H54 (cell line): ENCODE data around the gene ASB10.

ENCODE experiments used
- DNase-seq: peaks from one replicate; pipeline ENCODE4 v3.0.0; 2011; ENCODE audit warnings: low spot score, mixed read lengths; ENCODE audit not compliant: insufficient read length
- FAIRE-seq: peaks from 3 replicates; lab custom pipeline; 2011; peaks lifted over from hg19 to GRCh38; lab: Jason Lieb, UNC
- POLR2A ChIP-seq: IDR thresholded peaks from 2 replicates; pipeline ENCODE4 v1.6.1; 2011; ENCODE audit warnings: low read depth, mild to moderate bottlenecking, low read length

The ASB10 gene

GRCh38 chr7:151174246-151175046, 12.6 kb downstream of the ASB10 start:
- no peak for TF ChIP-seq POLR2A
- DNase-seq (no peak), FAIRE-seq (no peak)

GRCh38 chr7:151173386-151174245, 13.4 kb downstream of the ASB10 start:
- FAIRE-seq (no peak), DNase-seq (no peak)
- no peak for TF ChIP-seq POLR2A

DNA sequence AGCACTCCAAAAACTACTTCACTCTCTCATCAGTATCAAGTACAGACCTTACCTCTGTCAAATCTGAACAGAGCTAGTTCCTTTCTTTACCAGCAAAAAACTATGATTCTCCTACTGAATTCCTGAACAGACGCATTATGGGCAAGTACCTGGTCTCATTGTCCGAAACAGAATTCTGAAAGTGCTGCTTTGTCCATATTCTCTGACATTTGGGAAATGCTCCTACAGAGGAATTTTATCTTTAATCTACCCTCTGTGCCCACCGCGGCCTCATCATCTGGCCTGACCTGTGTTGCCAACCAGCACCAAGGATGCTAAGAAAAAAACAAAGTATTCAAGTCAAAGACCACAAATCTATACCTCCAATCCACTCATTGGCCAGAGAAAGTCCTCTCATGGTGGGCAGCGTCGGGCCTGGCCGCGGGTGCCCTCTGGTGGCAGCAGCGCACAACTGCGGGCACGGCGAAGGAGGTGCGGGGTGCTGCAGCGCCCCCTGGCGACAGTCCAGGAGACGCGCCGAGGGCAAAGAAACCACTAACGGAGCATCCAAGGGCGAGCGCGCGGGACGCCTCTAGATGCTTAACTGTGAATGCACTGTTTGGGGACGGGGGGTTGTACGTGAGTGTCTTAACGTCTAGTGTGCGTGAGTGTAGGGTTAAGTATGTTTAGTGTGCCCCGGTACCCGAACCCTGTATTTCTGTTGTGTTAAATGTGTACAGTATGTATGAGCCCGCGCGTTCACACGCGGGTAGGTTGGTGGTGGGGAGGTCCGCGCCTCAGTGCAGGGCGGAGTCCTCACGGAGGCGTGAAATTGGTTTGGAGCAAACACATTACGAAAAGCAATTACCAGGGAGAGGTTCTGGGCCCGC, 14.5 kb downstream of the ASB10 start:
- DNase-seq = peak; percentile 89
- no peak for FAIRE-seq
- no peak for TF ChIP-seq POLR2A

GRCh38 chr7:151168787-151169162, 18.3 kb downstream of the ASB10 start:
- FAIRE-seq (no peak), DNase-seq (no peak)
- TF ChIP-seq POLR2A = no peak

DNA sequence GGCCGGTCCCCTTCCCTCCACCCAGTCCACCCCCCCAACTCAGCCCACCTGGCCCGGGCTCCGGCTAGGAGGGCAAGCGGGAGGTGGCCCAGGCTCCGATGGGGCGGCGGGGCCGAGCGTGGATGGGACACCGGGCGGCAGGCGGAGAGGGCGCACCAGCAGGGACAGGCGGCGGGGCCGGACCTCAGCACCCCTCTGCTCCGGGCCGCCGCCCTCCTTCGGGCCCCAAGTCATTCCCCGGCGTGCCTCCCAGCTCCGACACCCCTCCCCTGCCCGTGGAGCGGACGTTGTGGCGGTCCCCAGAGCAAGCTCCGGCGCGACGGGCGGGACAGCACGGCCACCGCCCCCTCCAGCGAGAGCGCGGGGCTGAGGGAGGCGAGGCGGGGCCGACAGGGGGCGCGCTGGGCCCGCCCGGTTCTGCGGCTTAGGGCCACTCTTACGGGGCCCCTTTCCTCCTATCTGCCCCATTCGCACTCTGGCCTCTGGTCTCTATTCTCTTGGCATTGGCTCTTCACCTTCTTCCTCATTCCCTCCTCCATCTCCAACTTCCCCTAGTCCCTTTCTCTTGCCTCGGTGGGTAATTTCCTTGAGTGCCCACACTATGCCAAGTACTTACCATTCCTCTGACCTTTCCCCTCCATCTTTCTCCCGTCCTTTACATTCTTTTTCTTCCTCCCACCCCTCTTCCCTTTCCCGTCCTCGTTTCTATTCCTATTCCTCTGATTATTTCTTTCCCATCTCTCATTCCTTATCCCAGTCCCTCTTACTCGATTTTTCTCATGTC, 18.9 kb downstream of the ASB10 start:
- no peak for FAIRE-seq
- no peak for DNase-seq
- no peak for TF ChIP-seq POLR2A

DNA sequence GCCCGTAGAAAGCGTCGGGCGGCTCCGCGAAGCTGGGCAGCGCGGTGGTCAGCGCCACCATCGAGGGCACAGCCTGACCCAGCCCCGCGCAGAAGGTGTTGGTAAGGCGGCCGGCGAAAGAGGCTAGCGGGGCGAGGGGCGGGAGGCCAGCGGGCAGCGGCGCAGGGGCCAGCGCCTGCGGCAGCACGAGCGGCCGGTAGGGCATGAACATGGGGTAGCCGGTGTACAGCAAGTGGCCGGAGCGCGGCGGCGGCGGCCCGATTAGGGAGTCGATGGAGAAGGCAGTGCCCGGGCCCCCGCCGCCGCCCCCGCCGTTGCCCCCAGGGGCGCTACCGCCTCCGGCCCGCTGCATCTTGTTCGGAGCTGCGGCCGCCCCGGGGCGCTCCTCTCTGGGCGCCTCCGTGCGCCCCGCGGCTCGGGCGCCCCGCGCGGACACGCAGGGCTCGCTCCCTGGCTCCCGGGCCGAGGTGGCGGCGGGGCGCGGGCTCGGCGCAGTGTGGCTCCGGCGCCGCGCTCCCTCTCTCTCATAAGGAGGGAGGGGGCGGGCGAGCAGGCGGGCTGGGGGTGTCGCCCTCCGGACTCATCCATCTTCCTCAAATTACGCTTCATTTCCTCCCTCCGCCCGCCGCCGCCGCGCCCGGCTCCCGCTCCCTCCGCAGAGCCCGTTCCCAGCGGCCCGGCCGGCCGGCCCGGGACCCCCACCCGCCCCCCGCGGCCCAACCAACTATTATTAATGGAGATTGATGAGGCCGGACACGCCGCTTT, 19.7 kb downstream of the ASB10 start, which contains the start of gene GBX1:
Gene GBX1 (minus strand): TSS at position 498 of the 765 bp plus-strand sequence. CDS start 146 bp downstream, at position 352.
- no peak for TF ChIP-seq POLR2A
- DNase-seq (no peak), FAIRE-seq (no peak)

- TF ChIP-seq POLR2A = no peak
- DNase-seq (no peak), FAIRE-seq (no peak)
Measured at GRCh38 chr7:151166629-151167196, 20.3 kb downstream of the ASB10 start.

GRCh38 chr7:151161757-151162156, 25.3 kb downstream of the ASB10 start:
- FAIRE-seq = no peak

GRCh38 chr7:151157645-151158329, 29.3 kb downstream of the ASB10 start:
- no peak for TF ChIP-seq POLR2A
- peak; percentile 53 for DNase-seq
- FAIRE-seq = peak; percentile 74

More at GRCh38 chr7:151161757-151162156, 25.3 kb downstream of the ASB10 start:
- no peak for TF ChIP-seq POLR2A
- DNase-seq = no peak

- FAIRE-seq (no peak), DNase-seq (no peak)
- TF ChIP-seq POLR2A = no peak
Measured at GRCh38 chr7:151152643-151153513, 34.2 kb downstream of the ASB10 start.
